Measurements from ENCODE around the gene FOXB1.

- TF ChIP-seq CTCF (IDR thresholded peaks at IDR 0.05), result no peak
- no peak for TF ChIP-seq POLR2AphosphoS5 (IDR thresholded peaks at IDR 0.05)
- TF ChIP-seq POLR2A (IDR thresholded peaks at IDR 0.05), result no peak
These were observed 1.5 kb downstream of the FOXB1 start for GRCh38 chr15:60005352-60006202.

All from transverse colon (tissue), 4 donors.